ENCODE results near the gene GSTO2.

GRCh38 chr10:104220522-104220921, 48.5 kb upstream of the GSTO2 start:
- TF ChIP-seq FOS (IDR thresholded peaks at IDR 0.05; ENCODE audit: low read depth, low read length) (no peak), CTCF (conservative IDR thresholded peaks at IDR 0.05; ENCODE audit: low read depth, low read length) (no peak), RCOR1 (IDR thresholded peaks at IDR 0.05; ENCODE audit: insufficient replicate concordance, low read length) (no peak)

Data from IMR-90 (cell line).